Measurements from ENCODE around the gene EIF2S1.
A peak's percentile ranks its signal among the peaks of the same experiment; 100 is the strongest.
"Not testable (repeated sequence)": the region's sequence is repeated elsewhere in the genome, so short reads cannot be mapped to it uniquely, and the experiment has no call there.

The EIF2S1 gene

GRCh38 chr14:67359775-67360469 lies at the start of gene EIF2S1, which contains the start of gene ATP6V1D:
Gene EIF2S1 (plus strand): TSS chr14:67360328. CDS start chr14:67364768, 4,440 bp downstream.
Gene ATP6V1D (minus strand): TSS chr14:67359804. CDS start chr14:67359698, 106 bp downstream.
- peak; percentile 99 for DNase-seq

DNA sequence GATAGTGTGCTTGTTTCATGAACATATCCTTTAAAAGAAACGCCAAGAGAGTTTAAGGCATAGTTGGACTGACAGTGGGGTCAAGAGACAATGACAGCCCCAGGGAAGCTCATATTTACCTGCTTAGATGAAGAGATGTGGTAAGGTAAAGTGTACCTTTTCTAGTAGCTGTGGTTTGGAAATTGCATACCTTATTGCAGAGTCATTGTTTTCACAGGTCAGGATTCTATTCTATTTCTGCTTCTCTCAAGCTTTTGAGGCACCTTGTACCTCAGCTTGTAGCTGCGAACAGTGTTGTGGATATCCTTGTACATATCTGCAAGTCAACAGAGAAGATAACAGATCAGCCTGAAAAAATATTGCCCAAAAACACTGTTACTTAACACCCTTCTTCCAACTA lies 48.3 kb upstream of the EIF2S1 start:
- DNase-seq, result no peak

DNA sequence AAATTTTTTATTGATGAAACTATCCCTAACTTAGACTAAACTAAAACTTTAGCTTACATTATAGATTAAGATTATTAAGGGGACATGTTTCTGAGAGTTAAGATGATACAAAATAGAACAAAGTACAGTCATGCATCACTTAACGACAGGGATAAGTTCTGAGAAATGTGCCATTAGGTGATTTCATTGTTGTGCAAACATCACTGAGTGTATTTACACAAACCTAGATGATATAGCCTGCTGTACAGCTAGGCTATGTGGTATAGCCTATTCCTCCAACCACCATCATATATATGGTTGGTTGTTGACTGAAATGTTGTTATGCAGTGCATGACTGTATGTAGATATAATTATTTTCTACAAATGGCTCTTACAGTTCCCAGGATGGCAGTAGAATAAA lies 47.0 kb upstream of the EIF2S1 start:
- DNase-seq, result no peak

- no peak for DNase-seq
Measured at GRCh38 chr14:67317822-67318221, 42.3 kb upstream of the EIF2S1 start.

DNA sequence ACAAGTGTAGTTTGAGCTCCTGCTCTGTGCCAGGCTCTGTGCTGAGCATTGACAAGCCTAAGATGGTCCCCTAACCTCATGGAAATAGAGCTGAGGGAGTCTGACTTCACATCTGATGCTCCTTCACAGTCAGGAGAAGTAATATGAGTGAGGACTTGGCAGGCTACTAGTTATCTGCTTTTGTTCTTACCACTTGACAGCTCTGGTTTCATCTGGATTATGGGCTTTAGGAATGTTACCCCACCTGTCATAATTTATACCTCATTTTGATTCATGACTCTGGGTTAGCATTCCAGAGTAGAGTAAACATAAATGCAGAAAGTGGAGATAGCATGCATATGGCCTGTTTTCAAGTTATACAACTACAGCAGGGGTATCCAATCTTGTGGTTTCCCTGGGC lies 41.0 kb upstream of the EIF2S1 start:
- DNase-seq, result no peak

- DNase-seq, result not testable (repeated sequence)
Measured at GRCh38 chr14:67329666-67330065, 30.5 kb upstream of the EIF2S1 start.

DNA sequence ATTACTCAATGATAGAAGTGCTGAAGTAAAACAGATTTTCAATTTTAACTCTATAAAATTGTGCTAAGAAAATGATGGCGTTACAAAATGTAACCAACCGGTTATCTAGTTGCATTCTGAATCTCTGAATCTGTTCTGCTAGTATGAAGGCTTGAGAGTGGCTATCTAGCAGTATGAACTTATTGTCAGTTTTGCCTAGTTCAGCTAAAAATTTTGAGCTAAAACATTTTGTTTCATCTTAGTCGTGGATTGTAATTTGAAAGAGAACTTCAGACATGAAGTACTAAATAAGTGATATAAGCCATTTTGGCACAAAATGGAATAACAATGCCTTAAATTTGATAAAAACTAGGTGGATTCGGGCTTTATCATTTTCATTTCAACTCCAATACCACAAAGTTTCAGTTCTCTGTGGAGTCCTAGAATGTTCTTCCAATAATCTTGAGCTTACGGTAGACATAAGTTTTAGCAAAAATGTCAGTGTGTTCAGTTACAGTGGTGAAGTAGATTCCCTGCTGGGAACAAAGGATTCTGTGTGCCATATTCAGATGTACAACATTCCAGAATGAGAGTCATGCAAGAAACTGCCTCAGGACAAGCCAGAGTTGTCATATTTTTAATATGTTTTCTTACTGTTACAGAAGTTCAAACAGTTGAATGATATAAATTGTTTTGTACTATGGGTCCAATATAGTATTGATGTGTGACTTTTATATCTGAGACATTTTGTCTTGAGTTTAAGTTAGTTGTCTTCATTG lies 28.6 kb upstream of the EIF2S1 start:
- DNase-seq, result no peak

- no peak for DNase-seq
Measured at GRCh38 chr14:67332468-67332867, 27.7 kb upstream of the EIF2S1 start.

GRCh38 chr14:67335781-67336180 lies 24.3 kb upstream of the EIF2S1 start:
- no peak for DNase-seq

- DNase-seq, result not testable (repeated sequence)
Measured at GRCh38 chr14:67341231-67341630, 18.9 kb upstream of the EIF2S1 start.

DNA sequence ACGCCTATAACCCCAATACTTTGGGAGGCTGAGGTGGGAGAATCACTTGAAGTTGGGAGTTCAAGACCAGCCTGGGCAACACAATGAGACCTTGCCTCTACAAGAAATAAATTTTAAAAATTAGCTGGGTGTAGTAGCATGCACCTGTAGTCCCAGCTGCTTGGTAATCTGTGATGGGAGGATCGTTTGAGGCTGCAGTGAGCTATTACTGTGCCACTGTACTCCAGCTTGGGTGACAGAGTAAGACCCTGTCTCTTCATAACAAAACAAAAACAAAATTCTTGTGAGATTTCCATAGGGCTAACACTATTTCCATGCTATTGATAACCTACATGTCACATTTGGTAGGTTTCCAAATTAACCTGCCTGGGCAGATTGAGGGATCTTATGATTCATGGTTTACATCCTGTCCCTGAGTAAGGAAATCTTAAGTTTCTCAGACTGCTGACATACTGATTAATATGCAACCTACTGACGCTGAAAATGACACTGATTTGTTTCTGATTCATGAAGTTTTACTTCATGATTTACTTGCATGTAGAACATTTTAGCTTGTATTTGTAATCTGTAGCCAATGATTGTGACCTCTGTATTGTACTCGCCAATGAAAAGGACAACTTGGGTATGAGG lies 16.4 kb upstream of the EIF2S1 start:
- DNase-seq, result no peak

- no peak for DNase-seq
Measured at GRCh38 chr14:67345583-67345982, 14.5 kb upstream of the EIF2S1 start.

DNA sequence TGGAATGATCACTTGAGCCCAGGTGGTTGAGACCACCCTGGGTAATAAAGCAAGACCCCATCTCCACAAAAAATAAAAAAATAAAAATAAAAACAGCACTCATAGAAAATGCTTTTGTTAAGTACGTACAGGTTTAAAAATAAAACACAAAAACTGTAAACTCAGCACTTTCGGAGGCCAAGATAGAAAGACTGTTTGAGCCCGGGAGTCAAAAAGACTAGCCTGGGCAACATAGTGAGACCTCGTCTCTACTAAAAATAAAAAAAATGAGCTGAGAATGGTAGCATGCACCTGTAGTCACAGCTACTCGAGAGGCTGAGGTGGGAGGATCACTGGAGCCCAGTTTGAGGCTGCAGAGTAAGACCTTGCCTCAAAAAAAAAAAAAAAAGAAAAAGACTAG lies 8.1 kb upstream of the EIF2S1 start:
- no peak for DNase-seq

DNA sequence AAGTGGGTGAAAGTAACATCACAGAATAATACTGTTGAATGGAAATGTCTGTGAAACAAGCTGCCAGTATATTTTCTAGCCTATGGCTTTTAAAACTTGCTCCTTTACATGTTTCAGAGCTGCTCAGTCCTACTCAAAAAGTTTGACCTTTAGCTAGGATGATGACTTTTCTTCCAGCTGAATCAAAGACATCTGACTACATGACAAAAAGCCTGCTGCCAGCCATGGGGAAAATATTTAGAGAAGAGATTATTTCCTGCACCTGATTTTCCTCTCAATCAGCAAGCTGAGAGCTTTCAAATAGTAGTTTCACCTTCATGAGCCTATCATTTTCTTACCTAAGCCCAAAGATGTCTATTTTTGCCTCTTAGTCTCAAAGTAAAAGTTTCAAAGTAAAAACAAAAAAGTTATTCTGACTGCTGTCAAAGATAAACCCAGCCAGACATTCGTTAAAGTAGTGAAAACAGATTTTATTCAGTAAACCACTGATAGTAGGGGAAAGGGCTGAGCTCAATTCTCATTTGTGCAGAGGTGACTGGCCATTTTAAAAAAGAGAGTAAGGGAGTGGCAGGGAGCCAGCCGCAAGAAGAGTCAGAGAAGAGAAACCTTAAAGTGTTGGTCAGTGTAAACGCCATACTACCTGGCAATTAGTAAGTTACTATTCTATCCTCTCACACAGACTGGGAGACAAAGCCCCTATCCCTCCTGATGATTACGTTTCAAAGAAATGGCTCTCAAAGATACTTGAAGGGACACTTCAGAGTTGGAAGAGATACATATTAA lies 2.8 kb upstream of the EIF2S1 start:
- no peak for DNase-seq

GRCh38 chr14:67357969-67358354 lies 2.2 kb upstream of the EIF2S1 start:
- no peak for DNase-seq

DNA sequence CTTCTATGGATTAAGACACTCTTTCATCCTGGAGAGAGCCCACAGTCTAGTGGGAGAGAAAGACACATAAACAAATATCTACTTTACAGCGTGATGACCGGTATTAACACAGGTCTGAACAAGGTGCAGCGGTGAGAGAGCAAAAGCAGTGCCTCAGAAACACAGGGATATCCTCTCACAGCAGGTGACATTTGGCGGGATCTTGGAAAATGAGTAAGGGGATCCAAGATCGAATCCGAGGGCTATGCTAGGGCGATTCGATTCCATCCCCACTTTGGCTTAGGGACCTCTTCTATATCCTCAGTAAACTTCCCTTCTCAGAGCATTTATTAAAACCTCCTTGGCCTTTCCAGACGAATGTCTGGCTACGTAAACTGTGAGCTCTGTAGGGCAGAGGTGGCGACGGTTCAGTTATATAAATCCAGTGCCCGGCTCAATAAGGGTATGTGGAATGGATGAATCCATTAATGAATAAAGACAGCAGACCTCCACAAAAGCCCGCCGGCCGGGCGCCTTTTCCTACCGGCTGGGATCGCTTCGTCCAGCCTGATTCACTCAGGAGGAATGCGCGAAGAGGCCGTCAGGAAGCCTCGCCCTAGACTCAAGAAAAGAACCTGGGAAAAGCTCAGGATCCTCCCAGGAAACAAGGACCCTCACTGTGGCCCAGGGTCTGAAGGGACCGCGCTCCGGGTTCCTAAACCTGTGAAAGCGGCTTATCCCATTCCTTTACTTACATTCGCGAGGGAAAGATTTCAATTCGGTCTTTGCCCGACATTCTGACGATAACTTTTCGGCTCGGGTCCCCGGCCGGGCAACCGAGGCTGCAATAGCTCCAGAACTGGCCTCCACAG lies 979 bp upstream of the EIF2S1 start:
- DNase-seq, result no peak

- DNase-seq, result no peak
Measured at GRCh38 chr14:67360470-67361206, 510 bp downstream of the EIF2S1 start.

- DNase-seq, result no peak
Measured at GRCh38 chr14:67365476-67365875, 5.3 kb downstream of the EIF2S1 start.

GRCh38 chr14:67370830-67371229 lies 10.7 kb downstream of the EIF2S1 start:
- no peak for DNase-seq

DNA sequence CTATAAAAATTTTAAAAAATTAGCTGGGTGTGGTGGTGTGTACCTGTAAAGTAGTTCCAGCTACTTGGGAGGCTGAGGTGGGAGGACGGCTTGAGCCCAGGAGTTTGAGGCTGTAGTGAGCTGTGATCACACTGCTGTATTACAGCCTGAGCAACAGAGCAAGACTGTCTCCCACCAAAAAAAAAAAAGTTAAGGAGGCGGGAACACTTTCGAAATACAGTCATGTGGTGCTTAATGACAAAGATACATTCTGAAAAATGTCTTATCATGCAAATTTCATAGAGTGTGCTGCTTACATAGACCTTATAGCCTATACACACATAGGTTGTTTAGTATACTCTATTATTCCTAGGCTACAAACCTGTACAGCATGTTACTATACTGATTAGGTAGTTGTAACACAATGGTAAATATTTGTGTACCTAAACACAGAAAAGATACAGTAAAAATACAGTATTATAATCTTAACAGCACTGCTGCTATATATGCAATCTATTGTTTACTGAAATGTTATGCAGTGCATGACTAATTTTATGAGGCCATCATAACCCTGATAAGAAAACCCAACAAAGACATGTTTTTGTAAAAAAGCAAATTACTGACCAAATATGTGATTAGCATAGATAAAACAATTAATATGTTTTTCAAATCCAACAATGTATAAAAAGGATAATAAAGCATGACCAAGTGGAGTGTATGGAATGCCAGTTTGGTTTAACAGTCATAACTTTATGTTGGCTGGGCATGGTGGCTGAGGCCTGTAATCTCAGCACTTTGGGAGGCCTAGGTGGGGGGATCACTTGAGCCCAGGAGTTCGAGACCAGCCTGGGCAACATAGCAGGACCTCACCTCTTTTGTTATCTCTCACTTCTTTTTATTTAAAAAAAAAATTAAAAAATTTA lies 11.4 kb downstream of the EIF2S1 start:
- DNase-seq, result no peak

All from activated CD8-positive, alpha-beta memory T cell treated with anti-CD3 and anti-CD28 coated beads, Interleukin-2, amount 50 U/mL, for 48 hours (primary cell).